ENCODE data around the gene UBE3B.
A peak's percentile ranks its signal among the peaks of the same experiment; 100 is the strongest.
"Not testable (repeated sequence)": the region's sequence is repeated elsewhere in the genome, so short reads cannot be mapped to it uniquely, and the experiment has no call there.

UBE3B gene

DNA sequence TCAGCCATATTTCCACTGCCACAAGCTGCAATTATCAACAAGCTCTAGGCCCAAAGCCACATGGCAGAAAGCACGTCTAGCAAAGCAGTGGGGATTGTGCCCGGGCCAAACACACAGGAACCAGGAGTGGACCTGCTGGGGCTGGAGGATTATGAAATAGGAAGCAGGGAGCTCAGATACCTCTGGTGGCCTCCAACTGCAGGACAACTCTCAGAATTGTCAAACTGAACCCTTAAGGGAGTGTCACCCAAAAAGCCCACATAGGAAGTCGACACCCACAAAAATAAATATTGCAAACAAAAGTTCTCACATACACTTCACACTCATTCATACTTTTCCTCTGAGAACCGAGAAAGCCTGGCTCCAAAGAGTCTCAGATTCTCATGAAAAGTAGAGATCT is 26.5 kb upstream of the UBE3B start:
- no peak for DNase-seq (ENCODE audit: low spot score)

- no peak for DNase-seq (ENCODE audit: low spot score)
Measured at GRCh38 chr12:109451400-109451799, 26.0 kb upstream of the UBE3B start.

GRCh38 chr12:109452489-109452888 is 24.9 kb upstream of the UBE3B start:
- peak; percentile 10 for DNase-seq (ENCODE audit: low spot score)

- DNase-seq (ENCODE audit: low spot score), result no peak
Measured at GRCh38 chr12:109455706-109456105, 21.7 kb upstream of the UBE3B start.

DNA sequence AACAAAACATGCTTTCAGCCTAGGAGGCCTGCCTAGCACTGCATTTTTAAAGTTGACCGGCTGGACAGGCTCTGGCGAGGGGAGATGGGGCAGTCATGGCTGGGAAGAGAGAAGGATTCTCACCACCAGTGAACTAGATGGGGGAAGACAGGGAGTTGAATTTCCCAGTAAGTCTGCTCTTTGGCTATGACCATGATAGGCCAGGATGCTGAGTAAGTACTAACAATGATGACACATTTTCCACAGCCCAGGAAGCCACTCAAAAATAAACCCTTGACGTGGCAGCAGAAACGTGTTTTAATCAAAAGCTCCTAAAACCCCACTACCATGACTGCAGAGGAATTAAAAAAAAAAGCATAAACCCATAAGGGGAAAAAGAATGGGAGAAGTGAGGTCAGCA is 19.3 kb upstream of the UBE3B start:
- peak; percentile 68 for DNase-seq (ENCODE audit: low spot score)

DNA sequence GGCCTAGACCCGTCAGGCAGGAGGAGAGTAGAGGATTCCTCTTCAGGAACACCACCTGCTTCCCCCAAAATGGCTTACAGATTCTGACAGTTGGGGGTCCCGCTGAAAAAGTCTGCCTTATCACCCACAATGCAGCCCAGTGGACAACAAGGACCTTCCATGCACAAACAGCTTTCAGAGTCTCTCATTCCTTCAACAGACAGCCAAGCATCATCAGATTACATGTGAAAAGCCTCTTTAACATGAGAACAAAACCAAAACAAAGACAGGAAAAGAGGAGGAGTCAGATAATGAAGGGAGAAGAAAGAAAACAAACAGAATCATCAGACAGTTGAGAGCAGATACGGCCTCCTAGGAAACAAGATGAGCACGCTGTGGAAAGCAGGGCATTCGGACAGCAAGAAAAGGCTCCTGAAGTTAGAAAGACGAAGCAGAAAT is 18.6 kb upstream of the UBE3B start:
- DNase-seq (ENCODE audit: low spot score), result peak; percentile 39

- no peak for DNase-seq (ENCODE audit: low spot score)
Measured at GRCh38 chr12:109459247-109459646, 18.2 kb upstream of the UBE3B start.

GRCh38 chr12:109460538-109460937 is 16.9 kb upstream of the UBE3B start:
- DNase-seq (ENCODE audit: low spot score), result no peak

DNA sequence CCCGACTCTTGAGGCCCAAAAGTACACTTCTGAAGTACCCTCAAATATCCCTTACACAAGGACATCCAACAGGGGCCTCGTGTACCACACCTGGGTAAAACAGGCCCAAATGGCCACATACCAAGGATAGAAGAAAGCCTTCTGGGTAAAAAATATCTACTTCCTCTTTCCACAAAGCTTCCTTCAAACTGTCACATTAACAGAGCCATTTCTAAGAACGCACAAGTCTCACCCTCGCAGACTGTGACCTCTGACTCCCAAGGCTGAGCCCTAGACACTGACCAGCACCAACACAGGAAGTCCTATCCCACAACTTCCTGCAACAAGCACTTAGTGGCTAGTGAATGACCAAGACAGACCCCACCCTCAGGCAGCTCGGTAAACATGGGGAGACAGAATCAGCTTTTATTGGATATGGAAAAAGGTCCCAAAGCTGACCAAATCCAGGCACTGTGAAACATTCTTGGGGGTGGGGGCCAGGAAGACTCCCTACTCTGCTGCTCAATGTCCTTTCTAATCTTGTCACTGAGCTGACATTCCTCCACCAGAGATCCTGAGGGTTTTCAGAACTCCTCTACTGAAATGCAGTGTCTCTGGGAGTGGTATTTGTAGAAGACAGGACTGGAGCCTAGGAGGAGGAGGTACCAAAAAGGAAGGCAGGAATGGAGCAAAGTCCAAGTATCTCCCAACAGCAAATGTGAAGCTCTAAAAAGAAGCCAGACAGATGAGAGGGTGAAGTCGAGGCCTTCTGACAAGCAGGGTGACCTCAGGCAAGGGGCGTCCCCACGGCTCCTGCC is 16.2 kb upstream of the UBE3B start:
- DNase-seq (ENCODE audit: low spot score), result no peak

DNA sequence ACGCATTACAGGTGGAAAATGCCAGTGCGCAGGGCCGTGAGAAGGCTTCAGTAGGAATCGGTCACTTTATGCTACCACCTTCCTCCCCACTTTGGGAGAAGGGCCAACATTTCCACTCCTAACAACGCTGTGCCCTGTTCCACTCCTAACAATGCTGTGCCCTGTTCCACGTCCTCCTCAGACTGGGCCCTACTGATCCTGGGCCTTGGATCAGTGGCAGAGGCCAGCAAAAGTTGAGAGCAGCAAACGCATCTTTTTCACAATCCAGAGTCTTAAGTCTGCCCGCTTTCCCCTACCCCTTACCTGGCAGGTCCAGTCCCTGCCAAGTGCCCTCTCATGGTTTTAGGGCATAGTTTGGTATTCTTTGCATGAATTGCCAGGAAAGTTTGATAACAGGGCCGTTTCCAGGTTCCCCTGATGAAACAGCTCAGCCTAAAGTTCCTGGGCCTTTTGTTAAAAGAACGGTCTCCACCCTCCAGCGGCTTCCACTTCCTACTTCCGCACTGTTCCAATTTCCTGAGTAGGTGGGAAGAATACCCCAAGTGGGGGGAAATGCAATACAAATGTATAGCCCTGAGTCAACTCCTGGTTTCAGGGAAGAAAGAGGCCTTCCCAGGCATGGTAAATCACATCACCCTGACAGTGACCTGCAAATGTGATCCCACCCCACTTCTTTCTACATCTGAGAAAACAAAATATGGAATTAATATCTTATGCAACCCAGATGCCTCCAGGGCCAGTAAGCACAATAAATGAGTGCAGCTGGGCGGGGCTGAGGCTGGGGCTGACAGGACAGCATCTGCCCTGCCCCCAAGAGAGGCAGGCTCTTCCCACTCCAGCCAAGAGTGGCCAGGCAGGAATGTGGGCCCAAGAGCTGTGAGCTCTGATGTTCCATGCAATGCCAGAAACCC is 15.3 kb upstream of the UBE3B start:
- DNase-seq (ENCODE audit: low spot score), result peak; percentile 95

- DNase-seq (ENCODE audit: low spot score), result peak; percentile 91
Measured at GRCh38 chr12:109462868-109463692, 14.4 kb upstream of the UBE3B start.

GRCh38 chr12:109463756-109464155 is 13.7 kb upstream of the UBE3B start:
- DNase-seq (ENCODE audit: low spot score), result peak; percentile 10

- no peak for DNase-seq (ENCODE audit: low spot score)
Measured at GRCh38 chr12:109464642-109465351, 12.6 kb upstream of the UBE3B start.

GRCh38 chr12:109466305-109466704 is 11.1 kb upstream of the UBE3B start:
- DNase-seq (ENCODE audit: low spot score), result no peak

DNA sequence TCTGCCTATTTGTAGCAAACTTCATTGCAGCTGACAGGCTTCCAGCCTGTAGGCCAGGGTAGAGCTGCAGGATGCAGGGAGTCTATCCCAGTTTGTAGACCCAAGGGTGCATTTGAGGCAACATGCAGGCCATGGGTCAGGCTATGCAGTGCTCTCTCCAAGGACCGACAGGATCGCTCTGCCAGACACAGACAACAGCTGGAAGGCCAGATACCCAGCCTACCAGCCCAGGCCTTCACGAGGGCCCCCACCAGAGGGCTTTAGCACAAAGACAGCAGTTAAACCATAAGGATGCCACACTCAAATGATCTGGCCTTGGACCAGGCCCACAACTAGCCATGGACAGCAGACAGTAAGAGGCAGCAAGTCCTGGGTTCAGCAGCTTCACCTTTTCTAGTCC is 10.6 kb upstream of the UBE3B start:
- no peak for DNase-seq (ENCODE audit: low spot score)

DNA sequence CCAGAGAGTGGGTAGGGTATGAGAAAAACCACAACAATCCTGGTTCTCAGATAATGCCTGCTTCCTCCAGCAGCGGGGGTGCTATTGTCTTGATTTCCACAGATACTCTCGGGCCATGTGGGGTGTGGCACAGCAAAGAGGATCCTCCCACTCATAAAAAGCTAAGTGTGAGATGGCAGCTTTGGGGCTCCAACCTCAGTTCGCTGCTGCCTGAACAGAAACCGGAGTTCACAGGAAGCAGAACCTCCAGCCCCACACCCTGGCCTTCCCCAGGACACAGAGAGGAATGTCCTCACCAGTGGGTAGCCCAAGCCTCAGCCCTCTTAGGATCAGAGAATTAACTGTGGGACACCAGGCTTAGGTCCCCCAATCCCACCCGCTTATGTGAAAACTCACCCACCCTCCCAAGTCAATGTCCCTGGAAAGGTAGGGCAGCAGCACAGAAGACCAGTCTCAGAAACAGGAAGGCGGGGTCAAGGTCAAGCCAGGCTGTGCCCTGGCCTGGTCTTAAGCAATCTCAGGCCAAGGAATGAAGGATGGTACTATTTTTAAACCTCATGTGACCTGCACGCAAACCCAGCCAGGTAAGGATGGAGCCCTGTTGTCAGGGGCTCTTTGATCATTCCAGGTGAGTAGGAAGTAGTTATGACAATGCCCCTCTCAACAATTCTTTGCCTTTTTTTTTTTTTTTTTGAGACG is 9.3 kb upstream of the UBE3B start:
- peak; percentile 46 for DNase-seq (ENCODE audit: low spot score)

- peak; percentile 71 for DNase-seq (ENCODE audit: low spot score)
Measured at GRCh38 chr12:109469517-109469916, 7.9 kb upstream of the UBE3B start.

DNA sequence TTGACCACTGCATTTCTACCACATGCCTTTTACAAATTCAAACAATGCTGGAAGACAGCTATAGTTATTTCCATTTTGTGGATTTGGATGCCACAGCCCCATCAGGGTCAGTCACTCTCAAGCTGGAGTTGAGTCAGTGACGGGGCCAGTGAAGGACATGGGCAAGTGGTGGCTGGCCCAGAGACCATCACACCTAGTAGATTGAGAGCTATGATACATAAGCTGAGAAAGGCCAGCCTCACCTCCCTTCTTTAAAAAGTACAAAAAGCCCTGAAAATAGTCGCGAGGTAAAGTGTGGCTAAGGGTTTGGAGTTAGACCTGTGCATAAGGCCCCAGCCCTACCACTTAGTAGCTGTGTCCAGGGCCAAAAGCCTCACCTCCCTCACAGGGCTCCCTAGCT is 4.4 kb upstream of the UBE3B start:
- no peak for DNase-seq (ENCODE audit: low spot score)

DNA sequence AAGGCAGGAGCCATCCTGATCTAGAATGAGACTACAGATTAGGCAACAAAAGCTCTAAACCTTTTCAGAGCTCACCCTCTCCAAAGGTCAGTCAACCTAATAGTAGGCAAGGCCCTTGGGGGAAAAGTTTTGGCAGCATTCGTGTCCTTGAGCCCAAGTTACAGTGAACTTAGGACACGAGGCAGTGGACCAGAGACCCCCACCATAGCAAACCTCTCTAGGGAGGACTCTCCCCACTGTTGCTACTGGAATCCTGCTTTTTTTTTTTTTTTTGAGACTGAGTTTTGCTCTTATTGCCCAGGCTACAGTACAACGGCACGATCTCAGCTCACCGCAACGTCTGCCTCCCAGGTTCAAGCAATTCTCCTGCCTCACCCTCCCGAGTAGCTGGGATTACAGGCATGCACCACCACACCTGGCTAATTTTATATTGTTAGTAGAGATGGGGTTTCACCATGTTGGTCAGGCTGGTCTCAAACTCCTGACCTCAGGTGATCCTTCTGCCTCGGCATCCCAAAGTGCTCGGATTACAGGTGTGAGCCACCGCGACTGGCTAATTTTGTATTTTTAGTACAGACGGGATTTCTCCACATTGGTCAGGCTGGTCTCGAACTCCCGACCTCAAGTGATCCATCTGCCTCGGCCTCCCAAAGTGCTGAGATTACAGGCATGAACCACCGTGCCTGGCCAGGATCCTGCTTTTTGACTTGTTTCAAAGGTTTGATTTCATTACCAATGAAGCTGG is 3.7 kb upstream of the UBE3B start:
- not testable (repeated sequence) for DNase-seq (ENCODE audit: low spot score)

- no peak for DNase-seq (ENCODE audit: low spot score)
Measured at GRCh38 chr12:109475121-109475520, 2.3 kb upstream of the UBE3B start.

All from AG08395 (cell line).